HG02943 (cell line): ENCODE results near the gene CDKN2B-AS1.

Source experiments
- ATAC-seq: cut with Tn5 transposase; IDR thresholded peaks from one replicate; pipeline ENCODE4 v1.9.1; 2021; ENCODE audit warnings: mild to moderate bottlenecking, low read depth, moderate library complexity; ENCODE audit not compliant: unreplicated experiment

CDKN2B-AS1 gene

GRCh38 chr9:22146604-22147003 is 152.0 kb downstream of the CDKN2B-AS1 start:
- ATAC-seq, result no peak

- ATAC-seq, result no peak
Observed at GRCh38 chr9:22147813-22148527, 153.4 kb downstream of the CDKN2B-AS1 start.

GRCh38 chr9:22148528-22148875 is 153.9 kb downstream of the CDKN2B-AS1 start:
- no peak for ATAC-seq

GRCh38 chr9:22148876-22149637 is 154.5 kb downstream of the CDKN2B-AS1 start:
- ATAC-seq, result no peak

- no peak for ATAC-seq
Observed at GRCh38 chr9:22154064-22154463, 159.5 kb downstream of the CDKN2B-AS1 start.

GRCh38 chr9:22156586-22156985 is 162.0 kb downstream of the CDKN2B-AS1 start:
- no peak for ATAC-seq

- no peak for ATAC-seq
Observed at GRCh38 chr9:22157276-22157675, 162.7 kb downstream of the CDKN2B-AS1 start.

GRCh38 chr9:22157828-22158227 is 163.2 kb downstream of the CDKN2B-AS1 start:
- no peak for ATAC-seq

- ATAC-seq, result no peak
Observed at GRCh38 chr9:22158271-22158670, 163.7 kb downstream of the CDKN2B-AS1 start.

- ATAC-seq, result no peak
Observed at GRCh38 chr9:22158927-22159346, 164.3 kb downstream of the CDKN2B-AS1 start.

GRCh38 chr9:22159586-22159985 is 165.0 kb downstream of the CDKN2B-AS1 start:
- no peak for ATAC-seq

- ATAC-seq, result no peak
Observed at GRCh38 chr9:22160221-22160620, 165.6 kb downstream of the CDKN2B-AS1 start.

GRCh38 chr9:22165144-22165543 is 170.6 kb downstream of the CDKN2B-AS1 start:
- ATAC-seq, result no peak

- ATAC-seq, result no peak
Observed at GRCh38 chr9:22169243-22169642, 174.7 kb downstream of the CDKN2B-AS1 start.

- ATAC-seq, result no peak
Observed at GRCh38 chr9:22169727-22170503, 175.3 kb downstream of the CDKN2B-AS1 start.
